Measurements from ENCODE around the gene ZSWIM7.

Gene ZSWIM7

DNA sequence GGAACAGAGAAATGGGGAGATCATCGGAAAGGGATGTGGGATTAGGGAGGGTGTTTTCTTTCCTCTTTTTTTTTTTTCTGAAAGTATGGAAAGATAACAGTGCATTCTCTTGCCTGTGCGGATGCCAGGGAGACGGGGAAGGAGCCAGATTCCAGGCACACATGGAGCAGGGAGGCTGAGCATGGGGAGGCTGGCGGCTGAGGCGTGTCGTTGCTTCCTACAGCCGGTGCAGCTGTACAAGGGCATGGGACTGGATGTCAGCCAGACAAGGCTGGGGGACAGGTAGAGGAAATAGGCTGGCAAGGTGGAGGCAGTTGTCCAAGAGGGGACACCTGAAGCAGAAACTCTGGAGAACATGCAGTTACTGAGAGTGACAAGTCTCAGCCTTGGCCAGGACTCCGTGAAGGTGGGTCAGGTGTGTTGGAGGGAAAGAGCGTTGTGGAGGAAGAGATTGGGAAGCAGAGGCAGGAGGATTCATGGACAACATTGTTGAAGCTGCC is 71.2 kb downstream of the ZSWIM7 start:
- no peak for DNase-seq

Measured in stimulated activated CD4-positive, alpha-beta T cell treated with anti-CD3 and anti-CD28 coated beads, Interleukin-4, amount 100 ng/mL, for 24 hours (primary cell).